Osteoblast (primary cell): ENCODE measurements around the gene TMPRSS5. TPM values are rescaled to one million over a fixed set of nuclear protein-coding genes. Genes with fewer than 3 reads are reported as not detected.
"Not testable (repeated sequence)": the region's sequence is repeated elsewhere in the genome, so short reads cannot be mapped to it uniquely, and the experiment has no call there.

Experiments
- DNase-seq: peaks from one replicate; pipeline ENCODE4 v3.0.0; 2011; ENCODE audit warnings: low spot score, mixed read lengths; ENCODE audit not compliant: insufficient read length; ENCODE audit errors: missing footprints
- H2AFZ ChIP-seq: 2 replicates; pipeline ENCODE4 v1.6.0; 2011; ENCODE audit warnings: mild to moderate bottlenecking, low read length
- H3K27ac ChIP-seq: 2 replicates; pipeline ENCODE4 v1.5.1; 2011; ENCODE audit warnings: mild to moderate bottlenecking, low read depth, low read length, moderate library complexity
- H3K27me3 ChIP-seq: 2 replicates; pipeline ENCODE4 v1.6.0; 2012; ENCODE audit warnings: mild to moderate bottlenecking, control low read depth, inconsistent platforms, low read length, moderate library complexity; ENCODE audit not compliant: insufficient read depth
- H3K36me3 ChIP-seq: 2 replicates; pipeline ENCODE4 v1.5.1; 2011; ENCODE audit warnings: mild to moderate bottlenecking, low read length, control low read depth, moderate library complexity; ENCODE audit not compliant: insufficient read depth
- H3K4me1 ChIP-seq: 2 replicates; pipeline ENCODE4 v1.5.1; 2011; ENCODE audit warnings: mild to moderate bottlenecking, low read length, control low read depth, moderate library complexity; ENCODE audit not compliant: insufficient read depth
- H3K4me2 ChIP-seq: 2 replicates; pipeline ENCODE4 v1.6.0; 2011; ENCODE audit warnings: mild to moderate bottlenecking, low read length; ENCODE audit not compliant: insufficient read depth
- H3K4me3 ChIP-seq: fragments of 200-600 bp; sonication (generic); 3 replicates; pipeline ENCODE4 v1.5.1; 2012; ENCODE audit warnings: mild to moderate bottlenecking, low read length, inconsistent platforms; ENCODE audit not compliant: insufficient read depth
- H3K79me2 ChIP-seq: 2 replicates; pipeline ENCODE4 v1.6.0; 2012; ENCODE audit warnings: mild to moderate bottlenecking, low read length, control low read depth, inconsistent platforms; ENCODE audit not compliant: insufficient read depth
- H3K9me3 ChIP-seq: 2 replicates; pipeline ENCODE4 v1.5.1; 2011; ENCODE audit warnings: low read depth, low read length, control low read depth
- H4K20me1 ChIP-seq: 2 replicates; pipeline ENCODE4 v1.6.0; 2012; ENCODE audit warnings: mild to moderate bottlenecking, low read length, control low read depth; ENCODE audit not compliant: insufficient read depth
- CTCF ChIP-seq: IDR thresholded peaks from 2 replicates; pipeline ENCODE4 v1.5.1; 2011; ENCODE audit warnings: mild to moderate bottlenecking, low read depth, low read length, moderate library complexity; ENCODE audit errors: extremely low read depth
- total RNA-seq: library from RNA; depleted of rRNA; stranded (reverse); fragments of >200 nt; gene quantifications from 2 replicates; pipeline ENCODE4 v1.2.3, GENCODE V29; 2012

Gene TMPRSS5
- total RNA-seq, 1 donor, result 0.36 TPM

- Histone ChIP-seq H3K36me3 (no peaks in the 10 kb centered on the region), H3K9me3 (no peaks in the 10 kb centered on the region), H4K20me1 (no peaks in the 10 kb centered on the region), H3K79me2 (no peaks in the 10 kb centered on the region), H3K27ac (no peak overlapping the region), H3K4me3 (no peak overlapping the region), H2AFZ (no peak overlapping the region), H3K27me3 (no peaks in the 10 kb centered on the region), H3K4me1 (no peaks in the 10 kb centered on the region), H3K4me2 (no peak overlapping the region)
- TF ChIP-seq CTCF, result no peak
- no peak for DNase-seq
Measured at GRCh38 chr11:113715273-113715672, 9.2 kb upstream of the TMPRSS5 start.

DNA sequence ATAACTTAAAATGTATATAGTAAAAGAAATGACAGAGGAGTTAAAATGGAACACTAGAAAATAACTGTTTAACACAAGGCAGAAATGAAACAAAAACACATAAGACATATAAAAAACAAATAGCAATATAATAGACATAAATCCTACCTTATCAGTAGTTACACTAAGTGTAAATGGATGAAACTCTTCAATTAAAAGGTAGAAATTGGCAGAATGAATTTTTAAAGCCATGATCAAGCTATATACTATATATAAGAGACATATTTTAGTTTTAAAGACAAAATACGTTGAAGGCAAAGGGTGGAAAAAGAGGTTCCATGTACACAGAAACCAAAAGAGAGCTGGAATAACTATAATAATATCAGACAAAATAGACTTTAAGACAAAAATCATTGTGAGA, 4.9 kb upstream of the TMPRSS5 start:
- H3K4me3 ChIP-seq, result no peak overlapping the region
- no peaks in the 10 kb centered on the region for H3K79me2 ChIP-seq
- no peaks in the 10 kb centered on the region for H3K36me3 ChIP-seq
- H3K27me3 ChIP-seq, result no peaks in the 10 kb centered on the region
- no peak for TF ChIP-seq CTCF
- H3K27ac ChIP-seq, result no peak overlapping the region
- peaks cover 2% of the 10 kb centered on the region for H3K9me3 ChIP-seq
- no peak for DNase-seq
- no peak overlapping the region for H3K4me2 ChIP-seq
- no peak overlapping the region for H2AFZ ChIP-seq
- no peaks in the 10 kb centered on the region for H4K20me1 ChIP-seq
- no peaks in the 10 kb centered on the region for H3K4me1 ChIP-seq

GRCh38 chr11:113703551-113703950, 2.6 kb downstream of the TMPRSS5 start:
- H3K9me3 ChIP-seq, H4K20me1 ChIP-seq, H3K4me1 ChIP-seq, H3K4me3 ChIP-seq, H3K36me3 ChIP-seq, H3K27ac ChIP-seq, H2AFZ ChIP-seq, H3K4me2 ChIP-seq, H3K79me2 ChIP-seq, DNase-seq, H3K27me3 ChIP-seq: not testable (repeated sequence)

DNA sequence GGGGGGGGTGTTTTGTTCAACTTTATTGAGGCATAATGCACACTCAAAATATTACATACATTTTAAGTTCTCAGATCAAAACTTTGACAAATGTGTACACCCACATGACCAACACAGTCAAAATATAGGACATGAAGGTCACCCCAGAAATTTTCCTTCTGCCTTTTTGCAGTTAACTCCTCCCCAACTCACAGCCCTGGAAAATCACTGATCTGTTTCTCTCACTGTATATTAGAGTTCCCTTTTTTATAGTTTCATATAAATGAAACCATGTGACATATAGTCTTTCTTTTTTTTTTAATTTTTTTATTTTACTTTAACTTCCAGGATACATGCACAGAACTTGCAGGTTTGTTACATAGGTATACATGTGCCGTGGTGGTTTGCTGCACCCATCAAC, 4.6 kb downstream of the TMPRSS5 start:
- peaks cover 5% of the 10 kb centered on the region for H3K4me1 ChIP-seq
- H3K27me3 ChIP-seq, result no peaks in the 10 kb centered on the region
- no peaks in the 10 kb centered on the region for H3K9me3 ChIP-seq
- no peaks in the 10 kb centered on the region for H4K20me1 ChIP-seq
- no peak for TF ChIP-seq CTCF
- H3K79me2 ChIP-seq, result no peaks in the 10 kb centered on the region
- no peak overlapping the region for H3K4me2 ChIP-seq
- H3K4me3 ChIP-seq, result no peak overlapping the region
- DNase-seq, result no peak
- no peaks in the 10 kb centered on the region for H3K36me3 ChIP-seq
- H2AFZ ChIP-seq, result no peak overlapping the region
- no peak overlapping the region for H3K27ac ChIP-seq
